ENCODE results near the gene TMEM235.
"Not testable (repeated sequence)": the region's sequence is repeated elsewhere in the genome, so short reads cannot be mapped to it uniquely, and the experiment has no call there.

Gene TMEM235

GRCh38 chr17:78238823-78239488, 7.5 kb downstream of the TMEM235 start:
- DNase-seq (ENCODE audit: low spot score): no peak

GRCh38 chr17:78239489-78239931, 8.1 kb downstream of the TMEM235 start:
- DNase-seq (ENCODE audit: low spot score): no peak

GRCh38 chr17:78240012-78240655, 8.7 kb downstream of the TMEM235 start:
- no peak for DNase-seq (ENCODE audit: low spot score)

GRCh38 chr17:78240839-78241238, 9.4 kb downstream of the TMEM235 start:
- DNase-seq (ENCODE audit: low spot score): no peak

- DNase-seq (ENCODE audit: low spot score): peak; percentile 47
Observed at GRCh38 chr17:78241277-78242023, 10.0 kb downstream of the TMEM235 start.

GRCh38 chr17:78242024-78242742, 10.8 kb downstream of the TMEM235 start:
- no peak for DNase-seq (ENCODE audit: low spot score)

GRCh38 chr17:78247304-78247703, 15.9 kb downstream of the TMEM235 start:
- no peak for DNase-seq (ENCODE audit: low spot score)

- DNase-seq (ENCODE audit: low spot score): no peak
Observed at GRCh38 chr17:78248051-78248914, 16.9 kb downstream of the TMEM235 start.

GRCh38 chr17:78249074-78249817, 17.8 kb downstream of the TMEM235 start:
- no peak for DNase-seq (ENCODE audit: low spot score)

- DNase-seq (ENCODE audit: low spot score): no peak
Observed at GRCh38 chr17:78249818-78250806, 18.7 kb downstream of the TMEM235 start.

- peak; percentile 98 for DNase-seq (ENCODE audit: low spot score)
Observed at GRCh38 chr17:78250891-78251772, 19.7 kb downstream of the TMEM235 start.

- no peak for DNase-seq (ENCODE audit: low spot score)
Observed at GRCh38 chr17:78251773-78252103, 20.3 kb downstream of the TMEM235 start.

GRCh38 chr17:78252111-78252634, 20.7 kb downstream of the TMEM235 start:
- DNase-seq (ENCODE audit: low spot score): no peak

GRCh38 chr17:78252701-78253635, 21.5 kb downstream of the TMEM235 start:
- no peak for DNase-seq (ENCODE audit: low spot score)

GRCh38 chr17:78253636-78253945, 22.2 kb downstream of the TMEM235 start:
- DNase-seq (ENCODE audit: low spot score): not testable (repeated sequence)

- peak; percentile 95 for DNase-seq (ENCODE audit: low spot score)
Observed at GRCh38 chr17:78253946-78254672, 22.7 kb downstream of the TMEM235 start.

Measured in GM03348 (cell line).